PC-3 (cell line): Measurements from ENCODE around the gene FOXP4.

Experiments
- CTCF ChIP-seq: fragments of 300-600 bp; sonication (generic); conservative IDR thresholded peaks from 2 replicates; pipeline ENCODE4 v1.5.1; 2017; ENCODE audit warnings: antibody characterized with exemption, low read depth, mild to moderate bottlenecking, low read length
- EZH2 ChIP-seq: fragments of 300-600 bp; sonication (generic); IDR thresholded peaks from one replicate; pipeline ENCODE4 v1.6.1; 2017; ENCODE audit warnings: antibody characterized with exemption, mild to moderate bottlenecking, low read length; ENCODE audit not compliant: unreplicated experiment
- EZH2phosphoT487 ChIP-seq: fragments of 300-600 bp; sonication (generic); IDR thresholded peaks from 2 replicates; pipeline ENCODE4 v1.6.1; 2018; ENCODE audit warnings: mild to moderate bottlenecking, antibody characterized with exemption, low read length, borderline replicate concordance

- no peak for TF ChIP-seq CTCF
- no peak for TF ChIP-seq EZH2
- TF ChIP-seq EZH2phosphoT487: no peak
Observed at GRCh38 chr6:41568202-41568584, 22.0 kb downstream of the FOXP4 start.
